ENCODE measurements around the gene B3GNT2. TPM values are rescaled to one million over a fixed set of nuclear protein-coding genes. Genes with fewer than 3 reads are reported as not detected.

The B3GNT2 gene
- total and polyA plus RNA-seq, 9 of the 15 experiments (the other 6 are each of a cell fraction or from before 2014, with no cell fraction given) = 6.0 to 38.9 (median 25.0) TPM

DNA sequence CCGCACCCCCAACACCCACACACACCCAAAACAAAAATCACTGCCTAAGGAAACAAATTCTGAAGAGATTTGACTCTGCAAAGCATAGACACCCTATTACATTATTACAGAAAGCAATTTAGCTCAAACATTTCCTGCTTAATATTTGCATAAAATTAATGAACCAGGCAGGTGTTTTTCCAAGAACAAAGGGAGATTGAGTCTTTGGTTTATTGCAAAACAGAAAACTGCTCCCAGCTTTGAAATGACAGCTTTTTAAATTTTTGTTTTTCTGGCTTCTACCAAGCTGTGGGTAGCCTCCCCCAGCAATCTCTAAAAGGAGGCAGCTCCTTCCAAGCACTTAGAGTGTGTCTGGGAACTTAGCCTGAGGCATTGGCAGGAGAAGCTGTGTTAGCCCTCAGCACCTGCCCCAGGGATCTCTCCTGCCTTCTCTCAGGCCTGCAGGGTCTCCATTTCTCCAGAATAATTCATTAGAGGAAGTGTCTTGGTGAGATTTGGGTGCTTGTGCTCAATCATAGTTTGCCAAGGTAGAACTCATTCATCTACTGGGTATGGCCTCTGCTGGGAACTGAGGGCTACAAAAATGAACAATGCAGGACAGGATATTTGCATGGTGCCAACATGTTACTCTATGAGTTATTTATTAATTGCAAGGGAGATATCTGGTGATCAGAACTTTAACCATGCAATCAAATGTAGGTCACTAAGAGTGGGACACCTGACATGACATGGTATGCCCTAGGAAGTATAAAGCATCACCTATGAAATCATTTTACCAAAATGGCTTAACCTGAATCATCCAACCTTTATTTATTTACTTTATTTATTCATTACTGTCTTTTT, 58.7 kb downstream of the B3GNT2 start:
- H3K4me3 ChIP-seq = no peak overlapping the region
- no peak overlapping the region for H3K4me2 ChIP-seq (ENCODE audit: insufficient read depth, low read length)
- in situ Hi-C loops (cut with MboI) (no loop called here), intact Hi-C loops (cut with micrococcal nuclease) (no loop called here)
- FAIRE-seq (no peak), ATAC-seq (no peak), DNase-seq (ENCODE audit: extremely low read depth in 1 of 4, low spot score in 3 of 4) (no peak)
- no peaks in the 10 kb centered on the region for H3K4me1 ChIP-seq (replicated peaks in 1 of 2; ENCODE audit: control insufficient read depth in 2 of 2, insufficient read depth in 2 of 2, low read length in 2 of 2)
- no peaks in the 10 kb centered on the region for H3K9me1 ChIP-seq (ENCODE audit: control insufficient read depth, insufficient read depth, low read length)
- no TSS peak for BruUV-seq (replicated peaks)
- H4K20me1 ChIP-seq (replicated peaks; ENCODE audit: control insufficient read depth, insufficient read depth, low read length) = no peaks in the 10 kb centered on the region
- no peak overlapping the region for H3K27ac ChIP-seq (ENCODE audit: extremely low read depth, low read depth, low read length)
- H3K79me2 ChIP-seq (ENCODE audit: control insufficient read depth, insufficient read depth, low read length) = no peaks in the 10 kb centered on the region
- H3K9ac ChIP-seq (ENCODE audit: insufficient read depth in 1 of 2, low read depth in 2 of 2, low read length in 2 of 2) = no peak overlapping the region
- 67% methylated on average over 1 of the region's 1 CpG for WGBS (ENCODE audit: insufficient coverage, low coverage, missing lambda C conversion rate)
- ChIA-PET POLR2A (interaction anchor here (0.7 to 1.3 kb wide), 2 partner anchors 9 to 301 kb away, joined by 3 read pairs; no protein-coding TSS in a partner anchor), CTCF (ENCODE audit: low intra/inter-chr PET ratio) (no interaction called here)
- peaks cover 2% of the 10 kb centered on the region; the same call in 1 of the 2 replicates for H3K9me3 ChIP-seq (replicated peaks; ENCODE audit: control insufficient read depth, insufficient read depth, low read depth, low read length)
- H3K36me3 ChIP-seq (ENCODE audit: control insufficient read depth, insufficient read depth, low read length) = no peaks in the 10 kb centered on the region
- H3K27me3 ChIP-seq (ENCODE audit: control insufficient read depth in 2 of 2, insufficient read depth in 2 of 2, low read length in 2 of 2) = no peaks in the 10 kb centered on the region
- no peak overlapping the region for H2AFZ ChIP-seq (ENCODE audit: low read depth, low read length)
- no peak for TF ChIP-seq MCM7 (IDR thresholded peaks at IDR 0.05)
- TF ChIP-seq ZNF507 (tag; conservative IDR thresholded peaks at IDR 0.05) = no peak
- TF ChIP-seq EZH2 (IDR thresholded peaks at IDR 0.05; ENCODE audit: borderline replicate concordance, low read depth, low read length) = no peak
- no peak for TF ChIP-seq DNMT1 (IDR thresholded peaks at IDR 0.05)
- no peak for TF ChIP-seq U2AF2 (optimal IDR thresholded peaks at IDR 0.05; ENCODE audit: low read depth, low read length)
- TF ChIP-seq MEF2A (IDR thresholded peaks at IDR 0.05; ENCODE audit: control insufficient read depth, low read depth, low read length) = no peak
- TF ChIP-seq FOSL1 (tag; conservative IDR thresholded peaks at IDR 0.05) = no peak
- TF ChIP-seq, protein P1, sequence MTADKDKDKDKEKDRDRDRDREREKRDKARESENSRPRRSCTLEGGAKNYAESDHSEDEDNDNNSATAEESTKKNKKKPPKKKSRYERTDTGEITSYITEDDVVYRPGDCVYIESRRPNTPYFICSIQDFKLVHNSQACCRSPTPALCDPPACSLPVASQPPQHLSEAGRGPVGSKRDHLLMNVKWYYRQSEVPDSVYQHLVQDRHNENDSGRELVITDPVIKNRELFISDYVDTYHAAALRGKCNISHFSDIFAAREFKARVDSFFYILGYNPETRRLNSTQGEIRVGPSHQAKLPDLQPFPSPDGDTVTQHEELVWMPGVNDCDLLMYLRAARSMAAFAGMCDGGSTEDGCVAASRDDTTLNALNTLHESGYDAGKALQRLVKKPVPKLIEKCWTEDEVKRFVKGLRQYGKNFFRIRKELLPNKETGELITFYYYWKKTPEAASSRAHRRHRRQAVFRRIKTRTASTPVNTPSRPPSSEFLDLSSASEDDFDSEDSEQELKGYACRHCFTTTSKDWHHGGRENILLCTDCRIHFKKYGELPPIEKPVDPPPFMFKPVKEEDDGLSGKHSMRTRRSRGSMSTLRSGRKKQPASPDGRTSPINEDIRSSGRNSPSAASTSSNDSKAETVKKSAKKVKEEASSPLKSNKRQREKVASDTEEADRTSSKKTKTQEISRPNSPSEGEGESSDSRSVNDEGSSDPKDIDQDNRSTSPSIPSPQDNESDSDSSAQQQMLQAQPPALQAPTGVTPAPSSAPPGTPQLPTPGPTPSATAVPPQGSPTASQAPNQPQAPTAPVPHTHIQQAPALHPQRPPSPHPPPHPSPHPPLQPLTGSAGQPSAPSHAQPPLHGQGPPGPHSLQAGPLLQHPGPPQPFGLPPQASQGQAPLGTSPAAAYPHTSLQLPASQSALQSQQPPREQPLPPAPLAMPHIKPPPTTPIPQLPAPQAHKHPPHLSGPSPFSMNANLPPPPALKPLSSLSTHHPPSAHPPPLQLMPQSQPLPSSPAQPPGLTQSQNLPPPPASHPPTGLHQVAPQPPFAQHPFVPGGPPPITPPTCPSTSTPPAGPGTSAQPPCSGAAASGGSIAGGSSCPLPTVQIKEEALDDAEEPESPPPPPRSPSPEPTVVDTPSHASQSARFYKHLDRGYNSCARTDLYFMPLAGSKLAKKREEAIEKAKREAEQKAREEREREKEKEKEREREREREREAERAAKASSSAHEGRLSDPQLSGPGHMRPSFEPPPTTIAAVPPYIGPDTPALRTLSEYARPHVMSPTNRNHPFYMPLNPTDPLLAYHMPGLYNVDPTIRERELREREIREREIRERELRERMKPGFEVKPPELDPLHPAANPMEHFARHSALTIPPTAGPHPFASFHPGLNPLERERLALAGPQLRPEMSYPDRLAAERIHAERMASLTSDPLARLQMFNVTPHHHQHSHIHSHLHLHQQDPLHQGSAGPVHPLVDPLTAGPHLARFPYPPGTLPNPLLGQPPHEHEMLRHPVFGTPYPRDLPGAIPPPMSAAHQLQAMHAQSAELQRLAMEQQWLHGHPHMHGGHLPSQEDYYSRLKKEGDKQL (CRISPR knock-in tag; IDR thresholded peaks at IDR 0.05; ENCODE audit: borderline replicate concordance) = no peak
- TF ChIP-seq ZNF717 (CRISPR knock-in tag; IDR thresholded peaks at IDR 0.05) = no peak
- TF ChIP-seq, protein P2, sequence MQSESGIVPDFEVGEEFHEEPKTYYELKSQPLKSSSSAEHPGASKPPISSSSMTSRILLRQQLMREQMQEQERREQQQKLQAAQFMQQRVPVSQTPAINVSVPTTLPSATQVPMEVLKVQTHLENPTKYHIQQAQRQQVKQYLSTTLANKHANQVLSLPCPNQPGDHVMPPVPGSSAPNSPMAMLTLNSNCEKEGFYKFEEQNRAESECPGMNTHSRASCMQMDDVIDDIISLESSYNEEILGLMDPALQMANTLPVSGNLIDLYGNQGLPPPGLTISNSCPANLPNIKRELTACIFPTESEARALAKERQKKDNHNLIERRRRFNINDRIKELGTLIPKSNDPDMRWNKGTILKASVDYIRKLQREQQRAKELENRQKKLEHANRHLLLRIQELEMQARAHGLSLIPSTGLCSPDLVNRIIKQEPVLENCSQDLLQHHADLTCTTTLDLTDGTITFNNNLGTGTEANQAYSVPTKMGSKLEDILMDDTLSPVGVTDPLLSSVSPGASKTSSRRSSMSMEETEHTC (IDR thresholded peaks at IDR 0.05) = no peak
- no peak for TF ChIP-seq ZNF668 (CRISPR knock-in tag; IDR thresholded peaks at IDR 0.05)
- no peak for TF ChIP-seq ZNF764 (CRISPR knock-in tag; IDR thresholded peaks at IDR 0.05; ENCODE audit: low read depth)
- no peak for TF ChIP-seq ZNF24 (IDR thresholded peaks at IDR 0.05)
- TF ChIP-seq NFIC (IDR thresholded peaks at IDR 0.05) = no peak
- no peak for TF ChIP-seq NCOA1 (IDR thresholded peaks at IDR 0.05; ENCODE audit: low read depth)

All from K562 (cell line).